ENCODE data around the gene BAG5. TPM values are rescaled to one million over a fixed set of nuclear protein-coding genes. Genes with fewer than 3 reads are reported as not detected.

BAG5 gene
- total and polyA plus RNA-seq, 2 of the 8 experiments (the other 6 are each of a cell fraction or from before 2014, with no cell fraction given) = 7.4 to 29.5 TPM

DNA sequence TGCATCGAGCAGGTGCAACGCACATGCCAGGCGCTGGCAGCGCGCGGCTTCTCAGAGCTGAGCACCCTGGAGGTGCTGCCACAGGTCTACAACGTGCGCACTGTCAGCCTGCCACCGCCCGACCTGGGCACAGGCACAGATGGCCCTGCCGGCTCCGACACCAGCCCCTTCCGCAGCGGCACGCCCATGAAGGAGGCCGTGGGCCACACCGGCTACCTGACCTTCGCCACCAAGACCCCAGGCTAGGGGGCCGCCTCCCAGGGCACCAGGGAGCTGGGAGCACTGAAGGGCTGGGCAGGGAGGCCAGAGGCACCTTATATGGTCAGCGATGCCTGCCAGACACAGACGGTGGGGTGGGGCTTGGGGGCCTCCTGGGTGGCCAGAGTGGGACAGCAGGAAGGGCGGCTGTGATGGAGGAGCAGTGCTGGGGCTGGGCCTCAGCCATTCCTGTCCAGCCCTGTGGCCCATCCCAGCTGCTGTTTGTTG is 27.8 kb downstream of the BAG5 start (continued):
- TF ChIP-seq NRF1 (IDR thresholded peaks at IDR 0.05; ENCODE audit: low read depth, low read length) (no peak), KDM1A (IDR thresholded peaks at IDR 0.05; ENCODE audit: borderline replicate concordance, low read length) (no peak), RXRA (IDR thresholded peaks at IDR 0.05; ENCODE audit: insufficient read depth, low read depth, low read length) (no peak), KDM4A (IDR thresholded peaks at IDR 0.05; ENCODE audit: low read depth, low read length, severe bottlenecking) (no peak), HDAC6 (IDR thresholded peaks at IDR 0.05; ENCODE audit: low read depth, low read length) (no peak), TCF12 (IDR thresholded peaks at IDR 0.05; ENCODE audit: low read depth, low read length) (no peak), EZH2 (IDR thresholded peaks at IDR 0.05; ENCODE audit: low read depth, low read length, severe bottlenecking) (no peak)

Data from H1 (cell line).